Stimulated activated naive CD4-positive, alpha-beta T cell (primary cell): ENCODE measurements around the gene COL4A2.

Source experiments
- DNase-seq, 6 experiments: peaks; one replicate each; lab custom pipeline; 2025; lab: John Stamatoyannopoulos, UW

The COL4A2 gene

GRCh38 chr13:110290826-110291225, 16.3 kb upstream of the COL4A2 start:
- DNase-seq = no peak

GRCh38 chr13:110291286-110291685, 15.8 kb upstream of the COL4A2 start:
- DNase-seq = no peak

GRCh38 chr13:110293037-110293436, 14.0 kb upstream of the COL4A2 start:
- no peak for DNase-seq

GRCh38 chr13:110293649-110294048, 13.4 kb upstream of the COL4A2 start:
- DNase-seq = no peak

- DNase-seq = no peak
These were observed 12.9 kb upstream of the COL4A2 start for GRCh38 chr13:110294146-110294545.

- DNase-seq = no peak
These were observed 12.5 kb upstream of the COL4A2 start for GRCh38 chr13:110294622-110295021.

GRCh38 chr13:110297011-110297410, 10.1 kb upstream of the COL4A2 start:
- DNase-seq = no peak

- no peak for DNase-seq
These were observed 9.1 kb upstream of the COL4A2 start for GRCh38 chr13:110297766-110298504.

GRCh38 chr13:110298505-110299282, 8.4 kb upstream of the COL4A2 start:
- DNase-seq = no peak

- DNase-seq = no peak
These were observed 7.7 kb upstream of the COL4A2 start for GRCh38 chr13:110299283-110299840.

GRCh38 chr13:110300090-110300815, 6.8 kb upstream of the COL4A2 start:
- no peak for DNase-seq

GRCh38 chr13:110301083-110301482, 6.0 kb upstream of the COL4A2 start:
- DNase-seq = no peak

GRCh38 chr13:110301606-110302553, 5.2 kb upstream of the COL4A2 start:
- no peak for DNase-seq

GRCh38 chr13:110302997-110303396, 4.1 kb upstream of the COL4A2 start:
- no peak for DNase-seq

- DNase-seq = no peak
These were observed 3.4 kb upstream of the COL4A2 start for GRCh38 chr13:110303644-110304043.

GRCh38 chr13:110304256-110304655, 2.8 kb upstream of the COL4A2 start:
- DNase-seq = no peak

GRCh38 chr13:110305001-110305400, 2.1 kb upstream of the COL4A2 start:
- DNase-seq = no peak

GRCh38 chr13:110305544-110305943, 1.5 kb upstream of the COL4A2 start:
- no peak for DNase-seq

- no peak for DNase-seq
These were observed 1.1 kb upstream of the COL4A2 start for GRCh38 chr13:110305949-110306339.

- DNase-seq = no peak
These were observed 634 bp upstream of the COL4A2 start for GRCh38 chr13:110306340-110306959.
